Caco-2 (cell line): ENCODE measurements around the gene MET. TPM values are rescaled to one million over a fixed set of nuclear protein-coding genes. Genes with fewer than 3 reads are reported as not detected.

Experiments used
- BruUV-seq: library from RNA; stranded (reverse); fragments of 400-500 nt; replicated peaks from 2 replicates; lab custom pipeline; 2021; lab: Mats Ljungman, UMichigan
- CTCF ChIA-PET: fragments of 300-600 bp; sonication (Branson Sonifier 250); formaldehyde crosslinking; loops from one replicate; lab custom pipeline; 2022; ENCODE audit warnings: antibody characterized with exemption; lab: Charles Lee
- POLR2A ChIA-PET: fragments of 300-600 bp; sonication (Branson Sonifier 250); formaldehyde crosslinking; loops from one replicate; lab custom pipeline; 2022; ENCODE audit warnings: antibody characterized with exemption; lab: Charles Lee
- DNase-seq, 2 experiments: peaks; one replicate each; pipeline versions ENCODE4 v3.0.0 to v3.0.0-alpha.2; 2020 to 2022
- H3K27me3 ChIP-seq: replicated peaks from 2 replicates; pipeline ENCODE4 v1.6.0; 2011; ENCODE audit warnings: low read length; ENCODE audit not compliant: control insufficient read depth, insufficient read depth
- H3K36me3 ChIP-seq: 2 replicates; pipeline ENCODE4 v1.5.1; 2011; ENCODE audit warnings: low read length; ENCODE audit not compliant: control insufficient read depth, insufficient read depth
- H3K4me1 ChIP-seq: fragments of 250-450 bp; sonication (Bioruptor Pico); 2 replicates; pipeline ENCODE4 v1.5.1; 2020; ENCODE audit warnings: mild to moderate bottlenecking
- H3K4me3 ChIP-seq: 2 replicates; pipeline ENCODE4 v1.5.1; 2011; ENCODE audit warnings: low read depth, mild to moderate bottlenecking, control low read depth, low read length
- H3K9me3 ChIP-seq: fragments of 250-450 bp; sonication (Bioruptor Pico); 2 replicates; pipeline ENCODE4 v1.5.1; 2020; ENCODE audit warnings: mild to moderate bottlenecking, moderate library complexity
- H3K27ac Mint-ChIP-seq: one replicate; pipeline ENCODE4 v1.8.0; 2022; ENCODE audit warnings: mixed read lengths; ENCODE audit not compliant: unreplicated experiment
- H3K27me3 Mint-ChIP-seq: one replicate; pipeline ENCODE4 v1.8.0; 2022; ENCODE audit warnings: mixed read lengths; ENCODE audit not compliant: insufficient read depth, unreplicated experiment
- H3K36me3 Mint-ChIP-seq: one replicate; pipeline ENCODE4 v1.8.0; 2022; ENCODE audit warnings: mild to moderate bottlenecking, mixed read lengths; ENCODE audit not compliant: insufficient read depth, unreplicated experiment
- H3K4me1 Mint-ChIP-seq: one replicate; pipeline ENCODE4 v1.8.0; 2022; ENCODE audit warnings: low read depth, mixed read lengths; ENCODE audit not compliant: unreplicated experiment
- H3K4me3 Mint-ChIP-seq: one replicate; pipeline ENCODE4 v1.8.0; 2022; ENCODE audit warnings: mild to moderate bottlenecking, moderate library complexity, mixed read lengths; ENCODE audit not compliant: unreplicated experiment
- H3K9me3 Mint-ChIP-seq: one replicate; pipeline ENCODE4 v1.8.0; 2022; ENCODE audit warnings: mixed read lengths; ENCODE audit not compliant: unreplicated experiment
- intact Hi-C: fragments of 100-400 bp; cut with micrococcal nuclease; formaldehyde crosslinking; loops from one replicate; pipeline ENCODE4 v1.10.0; 2022; ENCODE audit not compliant: unreplicated experiment
- total RNA-seq: library from RNA; stranded (reverse); gene quantifications from 2 replicates; pipeline ENCODE4 v1.2.3, GENCODE V29; 2022
- TF ChIP-seq, protein P1 (sequence below), 2 experiments: fragments of 200-600 bp in 1 of 2; IDR thresholded peaks; 1 replicate in 1 of 2; 2 replicates in 1 of 2; pipeline versions ENCODE4 v1.5.1 to v1.8.0; 2011 to 2022; ENCODE audit warnings: antibody characterized with exemption in 1 of 2, control low read depth in 1 of 2, inconsistent platforms in 1 of 2, low read depth in 1 of 2, low read length in 1 of 2, mild to moderate bottlenecking in 1 of 2, moderate library complexity in 1 of 2; ENCODE audit not compliant: insufficient read depth in 1 of 2, severe bottlenecking in 1 of 2, unreplicated experiment in 1 of 2

Gene MET
- total RNA-seq, 1 experiment from 2014 or later, result 82.9 TPM

DNA sequence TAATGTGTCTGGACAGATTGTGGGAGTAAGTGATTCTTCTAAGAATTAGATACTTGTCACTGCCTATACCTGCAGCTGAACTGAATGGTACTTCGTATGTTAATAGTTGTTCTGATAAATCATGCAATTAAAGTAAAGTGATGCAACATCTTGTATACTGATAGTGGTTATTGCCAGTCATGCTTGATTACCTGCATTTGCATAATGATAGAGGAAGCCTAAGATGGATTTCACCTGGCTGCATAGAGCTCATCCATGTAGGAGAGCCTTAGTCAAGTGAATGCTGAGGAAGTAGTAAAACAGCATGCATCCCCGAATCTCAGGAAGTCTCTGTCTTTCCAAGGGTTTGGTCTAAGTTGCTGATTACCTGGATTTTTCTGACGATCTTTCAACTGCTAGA, 126.2 kb downstream of the MET start:
- H3K4me3 ChIP-seq, result no peak overlapping the region
- CTCF ChIA-PET, result interaction anchor here (1.6 kb wide), 1 partner anchor 127 kb away, joined by 3 read pairs; the partner anchor contains the start of gene MET
- H3K27me3 ChIP-seq, result no peaks in the 10 kb centered on the region
- no peaks in the 10 kb centered on the region for H3K9me3 Mint-ChIP-seq
- no peak for DNase-seq
- intact Hi-C loops, result no loop called here
- H3K4me1 Mint-ChIP-seq, result peaks cover 28% of the 10 kb centered on the region
- POLR2A ChIA-PET, result no interaction called here
- peaks cover 34% of the 10 kb centered on the region for H3K4me1 ChIP-seq
- H3K27me3 Mint-ChIP-seq, result no peaks in the 10 kb centered on the region
- no peak overlapping the region for H3K4me3 Mint-ChIP-seq
- BruUV-seq, result no TSS peak
- no peaks in the 10 kb centered on the region for H3K9me3 ChIP-seq
- TF ChIP-seq, protein P1, sequence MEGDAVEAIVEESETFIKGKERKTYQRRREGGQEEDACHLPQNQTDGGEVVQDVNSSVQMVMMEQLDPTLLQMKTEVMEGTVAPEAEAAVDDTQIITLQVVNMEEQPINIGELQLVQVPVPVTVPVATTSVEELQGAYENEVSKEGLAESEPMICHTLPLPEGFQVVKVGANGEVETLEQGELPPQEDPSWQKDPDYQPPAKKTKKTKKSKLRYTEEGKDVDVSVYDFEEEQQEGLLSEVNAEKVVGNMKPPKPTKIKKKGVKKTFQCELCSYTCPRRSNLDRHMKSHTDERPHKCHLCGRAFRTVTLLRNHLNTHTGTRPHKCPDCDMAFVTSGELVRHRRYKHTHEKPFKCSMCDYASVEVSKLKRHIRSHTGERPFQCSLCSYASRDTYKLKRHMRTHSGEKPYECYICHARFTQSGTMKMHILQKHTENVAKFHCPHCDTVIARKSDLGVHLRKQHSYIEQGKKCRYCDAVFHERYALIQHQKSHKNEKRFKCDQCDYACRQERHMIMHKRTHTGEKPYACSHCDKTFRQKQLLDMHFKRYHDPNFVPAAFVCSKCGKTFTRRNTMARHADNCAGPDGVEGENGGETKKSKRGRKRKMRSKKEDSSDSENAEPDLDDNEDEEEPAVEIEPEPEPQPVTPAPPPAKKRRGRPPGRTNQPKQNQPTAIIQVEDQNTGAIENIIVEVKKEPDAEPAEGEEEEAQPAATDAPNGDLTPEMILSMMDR (IDR thresholded peaks at IDR 0.05; ENCODE audit: insufficient read depth in 1 of 2, low read depth in 1 of 2, low read length in 1 of 2, severe bottlenecking in 1 of 2, unreplicated experiment in 1 of 2), result no peak
- peaks cover 38% of the 10 kb centered on the region for H3K36me3 Mint-ChIP-seq
- no peak overlapping the region for H3K27ac Mint-ChIP-seq
- peaks cover 2% of the 10 kb centered on the region; the same call in 1 of the 2 replicates for H3K36me3 ChIP-seq

DNA sequence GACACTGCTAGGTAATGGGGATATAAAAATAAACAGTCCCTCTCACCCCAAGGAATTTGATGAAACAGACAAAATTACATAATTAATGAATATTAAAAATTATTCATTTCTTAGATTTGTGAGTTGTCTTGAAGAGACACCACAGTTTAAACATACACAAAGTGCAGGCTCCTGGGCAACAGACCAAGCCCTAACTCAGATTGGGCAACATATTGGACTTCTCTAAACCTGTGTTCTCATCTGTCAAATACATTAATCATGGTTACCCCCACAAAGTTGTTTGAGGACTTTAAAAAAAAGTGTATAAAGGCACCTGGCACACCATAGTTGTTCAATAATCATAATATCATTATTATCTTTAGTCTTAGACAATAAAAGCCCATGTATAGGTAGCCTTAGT, 127.9 kb downstream of the MET start:
- CTCF ChIA-PET, result no interaction called here

DNA sequence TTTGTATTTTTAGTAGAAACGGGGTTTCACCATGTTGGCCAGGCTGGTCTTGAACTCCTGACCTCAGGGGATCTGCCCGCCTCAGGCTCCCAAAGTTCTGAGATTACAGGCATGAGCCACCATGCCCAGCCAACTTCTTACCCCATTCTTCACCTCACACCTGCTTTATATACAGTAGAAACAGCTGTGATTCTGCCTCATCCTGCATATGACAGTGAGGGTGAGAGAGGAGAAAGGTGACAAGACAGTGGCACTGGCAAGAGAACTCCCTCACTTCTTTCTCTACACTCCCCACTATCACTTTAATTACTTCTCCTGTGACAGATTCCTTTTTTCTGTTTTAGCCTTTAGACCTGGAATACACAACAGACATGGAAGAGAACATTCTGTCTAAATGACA, 128.6 kb downstream of the MET start:
- Histone ChIP-seq H3K9me3 (no peaks in the 10 kb centered on the region), H3K36me3 (peaks cover under 1% of the 10 kb centered on the region; the same call in 1 of the 2 replicates), H3K4me3 (no peak overlapping the region), H3K27me3 (no peaks in the 10 kb centered on the region), H3K4me1 (peaks cover 56% of the 10 kb centered on the region)
- intact Hi-C loops, result loop anchor here (10.0 kb wide), 1 partner anchor 836 kb away; no protein-coding TSS in a partner anchor
- Mint-ChIP-seq H3K27ac (peak overlapping the region; percentile 88), H3K27me3 (no peaks in the 10 kb centered on the region), H3K4me3 (peak overlapping the region; percentile 36), H3K36me3 (peaks cover 37% of the 10 kb centered on the region), H3K9me3 (no peaks in the 10 kb centered on the region), H3K4me1 (peaks cover 34% of the 10 kb centered on the region)
- BruUV-seq, result no TSS peak
- TF ChIP-seq, protein P1 (IDR thresholded peaks at IDR 0.05; ENCODE audit: insufficient read depth in 1 of 2, low read depth in 1 of 2, low read length in 1 of 2, severe bottlenecking in 1 of 2, unreplicated experiment in 1 of 2), result no peak
- POLR2A ChIA-PET, result no interaction called here
- DNase-seq, result no peak
- CTCF ChIA-PET, result no interaction called here

More for the DNA sequence above, 127.9 kb downstream of the MET start:
- peaks cover 37% of the 10 kb centered on the region for H3K36me3 Mint-ChIP-seq
- Histone ChIP-seq H3K4me3 (no peak overlapping the region), H3K27me3 (no peaks in the 10 kb centered on the region), H3K9me3 (no peaks in the 10 kb centered on the region), H3K4me1 (peaks cover 50% of the 10 kb centered on the region), H3K36me3 (peaks cover 2% of the 10 kb centered on the region; the same call in 1 of the 2 replicates)
- H3K27ac Mint-ChIP-seq, result no peak overlapping the region
- H3K9me3 Mint-ChIP-seq, result no peaks in the 10 kb centered on the region
- TF ChIP-seq, protein P1 (IDR thresholded peaks at IDR 0.05; ENCODE audit: insufficient read depth in 1 of 2, low read depth in 1 of 2, low read length in 1 of 2, severe bottlenecking in 1 of 2, unreplicated experiment in 1 of 2), result no peak
- H3K27me3 Mint-ChIP-seq, result no peaks in the 10 kb centered on the region
- H3K4me3 Mint-ChIP-seq, result no peak overlapping the region
- no peak for DNase-seq
- BruUV-seq, result no TSS peak
- intact Hi-C loops, result loop anchor here (10.0 kb wide), 1 partner anchor 835 kb away; no protein-coding TSS in a partner anchor
- H3K4me1 Mint-ChIP-seq, result peaks cover 34% of the 10 kb centered on the region
- POLR2A ChIA-PET, result no interaction called here
